ENCODE measurements around the gene NCR2. TPM values are rescaled to one million over a fixed set of nuclear protein-coding genes. Genes with fewer than 3 reads are reported as not detected.

NCR2 gene
- total RNA-seq, 2 donors from 2014 or later = not detected

DNA sequence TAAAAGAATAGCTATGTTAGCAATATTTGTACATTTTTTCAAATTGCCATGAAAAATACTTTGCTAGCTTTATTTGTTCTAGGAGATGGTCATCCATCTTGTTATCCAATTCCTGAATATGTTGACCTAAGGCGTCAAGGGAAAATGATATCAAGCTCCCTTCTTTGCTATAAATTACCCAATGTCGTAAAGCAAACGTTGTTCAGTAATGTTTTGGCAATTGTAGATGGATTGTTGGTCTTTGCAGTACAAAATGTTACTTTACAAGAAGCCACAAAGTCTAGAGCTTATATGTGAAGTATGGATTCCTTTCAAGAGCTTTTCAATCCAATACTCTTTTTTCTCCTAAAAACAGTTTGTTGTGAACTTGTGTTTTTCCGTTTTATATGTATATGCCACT is 3.3 kb downstream of the NCR2 start:
- TF ChIP-seq, protein P1, sequence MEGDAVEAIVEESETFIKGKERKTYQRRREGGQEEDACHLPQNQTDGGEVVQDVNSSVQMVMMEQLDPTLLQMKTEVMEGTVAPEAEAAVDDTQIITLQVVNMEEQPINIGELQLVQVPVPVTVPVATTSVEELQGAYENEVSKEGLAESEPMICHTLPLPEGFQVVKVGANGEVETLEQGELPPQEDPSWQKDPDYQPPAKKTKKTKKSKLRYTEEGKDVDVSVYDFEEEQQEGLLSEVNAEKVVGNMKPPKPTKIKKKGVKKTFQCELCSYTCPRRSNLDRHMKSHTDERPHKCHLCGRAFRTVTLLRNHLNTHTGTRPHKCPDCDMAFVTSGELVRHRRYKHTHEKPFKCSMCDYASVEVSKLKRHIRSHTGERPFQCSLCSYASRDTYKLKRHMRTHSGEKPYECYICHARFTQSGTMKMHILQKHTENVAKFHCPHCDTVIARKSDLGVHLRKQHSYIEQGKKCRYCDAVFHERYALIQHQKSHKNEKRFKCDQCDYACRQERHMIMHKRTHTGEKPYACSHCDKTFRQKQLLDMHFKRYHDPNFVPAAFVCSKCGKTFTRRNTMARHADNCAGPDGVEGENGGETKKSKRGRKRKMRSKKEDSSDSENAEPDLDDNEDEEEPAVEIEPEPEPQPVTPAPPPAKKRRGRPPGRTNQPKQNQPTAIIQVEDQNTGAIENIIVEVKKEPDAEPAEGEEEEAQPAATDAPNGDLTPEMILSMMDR (IDR thresholded peaks at IDR 0.05) = no peak
- Histone ChIP-seq H3K27ac (no peak overlapping the region), H3K4me3 (no peak overlapping the region), H3K27me3 (no peaks in the 10 kb centered on the region), H3K36me3 (no peaks in the 10 kb centered on the region), H3K4me1 (no peaks in the 10 kb centered on the region), H3K9me3 (no peaks in the 10 kb centered on the region)
- DNase-seq (ENCODE audit: low spot score) = no peak

DNA sequence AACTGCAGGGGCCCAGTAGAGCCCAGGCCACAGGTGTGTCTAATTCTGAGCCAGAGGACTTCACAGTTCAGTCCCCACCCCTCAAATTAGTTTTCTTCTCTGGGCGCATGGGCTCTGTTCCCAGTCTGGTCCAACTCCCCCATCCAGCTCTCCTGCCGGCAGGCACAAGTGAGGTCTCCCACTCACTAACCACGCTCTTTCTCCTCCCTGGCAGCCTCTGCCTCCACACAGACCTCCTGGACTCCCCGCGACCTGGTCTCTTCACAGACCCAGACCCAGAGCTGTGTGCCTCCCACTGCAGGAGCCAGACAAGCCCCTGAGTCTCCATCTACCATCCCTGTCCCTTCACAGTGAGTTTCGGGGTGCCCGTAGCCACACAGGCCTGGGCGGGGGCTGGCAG is 6.2 kb downstream of the NCR2 start:
- no peaks in the 10 kb centered on the region for H3K36me3 ChIP-seq
- TF ChIP-seq, protein P1 (IDR thresholded peaks at IDR 0.05) = no peak
- H3K9me3 ChIP-seq = no peaks in the 10 kb centered on the region
- H3K4me1 ChIP-seq = no peaks in the 10 kb centered on the region
- H3K27me3 ChIP-seq = no peaks in the 10 kb centered on the region
- no peak for DNase-seq (ENCODE audit: low spot score)
- no peak overlapping the region for H3K27ac ChIP-seq
- no peak overlapping the region for H3K4me3 ChIP-seq

DNA sequence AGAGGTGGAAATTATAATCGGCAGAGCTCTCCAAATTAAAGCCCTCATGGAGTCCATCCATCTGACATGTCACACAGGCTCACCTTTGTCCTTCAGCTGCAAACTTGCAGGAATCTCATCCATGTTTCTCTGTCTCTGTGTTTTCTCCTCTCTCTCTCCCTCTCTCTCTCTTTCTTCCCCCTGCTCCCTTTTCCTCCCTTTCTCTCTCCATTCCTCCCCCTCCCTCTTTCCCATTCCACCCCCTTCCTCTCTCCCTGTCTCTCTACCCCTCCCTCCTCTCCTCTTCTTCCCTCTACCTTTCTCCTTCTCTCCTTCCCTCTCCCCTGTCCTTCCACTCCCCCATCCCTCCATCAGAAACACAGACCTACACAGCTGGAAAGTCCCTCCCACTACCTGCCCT is 6.8 kb downstream of the NCR2 start:
- Histone ChIP-seq H3K36me3 (no peaks in the 10 kb centered on the region), H3K27me3 (no peaks in the 10 kb centered on the region), H3K4me1 (no peaks in the 10 kb centered on the region), H3K9me3 (no peaks in the 10 kb centered on the region), H3K4me3 (no peak overlapping the region), H3K27ac (no peak overlapping the region)
- no peak for DNase-seq (ENCODE audit: low spot score)
- TF ChIP-seq, protein P1 (IDR thresholded peaks at IDR 0.05) = no peak

DNA sequence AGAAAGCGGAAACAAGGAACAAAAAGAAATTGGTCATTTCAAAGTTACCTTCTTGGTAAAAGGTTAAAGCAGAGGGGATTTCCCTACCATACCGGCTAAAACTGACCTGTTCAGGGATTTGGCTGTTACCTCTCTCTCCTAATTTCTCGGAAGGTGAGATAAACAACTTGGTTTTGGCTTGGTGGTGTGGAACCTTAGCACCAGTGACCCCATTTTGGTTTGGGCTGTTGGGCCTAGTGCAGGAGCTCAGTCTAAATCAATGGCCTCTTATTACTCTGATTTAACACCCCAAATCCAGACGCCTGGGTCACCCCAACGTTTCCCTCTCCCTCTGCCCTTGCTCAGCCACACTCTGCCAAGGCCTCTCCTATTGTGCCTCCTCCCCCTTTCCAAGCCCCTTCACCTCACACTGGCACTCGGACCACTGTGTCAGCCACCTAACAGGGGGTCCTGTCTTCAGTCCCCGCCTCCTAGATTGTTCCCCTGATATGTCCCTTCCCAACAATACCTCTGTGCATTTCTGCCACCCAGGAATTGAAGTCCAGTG is 8.3 kb downstream of the NCR2 start:
- no peaks in the 10 kb centered on the region for H3K27me3 ChIP-seq

DNA sequence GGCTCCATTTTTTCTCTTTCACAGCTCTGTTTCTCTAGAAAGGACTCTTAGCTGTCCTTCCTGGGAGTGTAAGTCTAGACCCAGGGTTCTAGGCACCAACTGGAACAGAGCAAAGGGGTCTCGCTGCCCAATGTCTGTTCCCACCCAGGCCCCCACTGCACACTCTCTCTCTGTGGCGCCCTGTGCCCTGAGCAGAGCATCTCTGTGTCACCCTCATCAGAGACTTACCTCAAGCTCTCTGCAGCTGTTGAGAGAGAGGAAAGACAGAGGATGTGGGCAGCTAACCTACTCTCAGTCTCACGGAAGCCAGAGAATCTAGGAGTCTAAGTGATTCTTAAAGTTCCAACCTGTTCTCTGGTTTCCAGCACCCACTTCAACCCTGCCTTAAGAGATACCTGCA is 9.5 kb downstream of the NCR2 start:
- Histone ChIP-seq H3K27ac (no peak overlapping the region), H3K36me3 (no peaks in the 10 kb centered on the region), H3K4me1 (no peaks in the 10 kb centered on the region), H3K27me3 (no peaks in the 10 kb centered on the region), H3K9me3 (peaks cover 0 to 3% of the 10 kb centered on the region in 2 donors), H3K4me3 (no peak overlapping the region)
- TF ChIP-seq, protein P1 (IDR thresholded peaks at IDR 0.05) = no peak
- no peak for DNase-seq (ENCODE audit: low spot score)

More for the DNA sequence above, 8.3 kb downstream of the NCR2 start:
- DNase-seq (ENCODE audit: low spot score) = no peak
- Histone ChIP-seq H3K4me3 (no peak overlapping the region), H3K9me3 (peaks cover 0 to 3% of the 10 kb centered on the region in 2 donors), H3K36me3 (no peaks in the 10 kb centered on the region), H3K27ac (no peak overlapping the region), H3K4me1 (no peaks in the 10 kb centered on the region)
- TF ChIP-seq, protein P1 (IDR thresholded peaks at IDR 0.05) = no peak

DNA sequence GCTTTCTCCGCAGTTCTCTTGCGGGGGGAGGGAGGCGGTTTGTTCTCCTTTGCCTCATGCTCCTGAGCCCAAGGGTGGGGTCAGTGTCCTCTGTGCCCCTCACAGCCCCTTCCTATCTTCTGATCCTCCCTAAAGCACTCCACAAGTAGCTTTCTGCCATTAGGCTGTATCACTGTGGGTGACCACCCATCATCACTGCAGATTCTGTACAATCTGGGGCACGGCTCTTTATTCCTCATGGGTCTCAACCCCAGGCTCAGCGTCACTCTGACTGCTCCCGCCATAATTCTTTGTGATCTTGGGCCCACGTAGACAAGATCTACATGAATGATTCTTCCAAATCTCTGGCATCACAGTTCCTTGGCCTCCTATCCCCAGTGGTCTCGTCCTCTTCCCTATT is 10.5 kb downstream of the NCR2 start:
- H3K27ac ChIP-seq = no peak overlapping the region
- no peaks in the 10 kb centered on the region for H3K27me3 ChIP-seq
- DNase-seq (ENCODE audit: low spot score) = no peak
- H3K4me3 ChIP-seq = no peak overlapping the region
- no peaks in the 10 kb centered on the region for H3K4me1 ChIP-seq
- TF ChIP-seq, protein P1 (IDR thresholded peaks at IDR 0.05) = no peak
- H3K36me3 ChIP-seq = no peaks in the 10 kb centered on the region
- peaks cover 0 to 3% of the 10 kb centered on the region in 2 donors for H3K9me3 ChIP-seq
